ENCODE data around the gene OPCML. TPM values are rescaled to one million over a fixed set of nuclear protein-coding genes. Genes with fewer than 3 reads are reported as not detected.

OPCML gene
- total RNA-seq, 1 experiment from 2014 or later, result not detected

- Histone ChIP-seq H3K27ac (ENCODE audit: low read length) (no peak overlapping the region), H3K4me3 (ENCODE audit: low read length) (no peak overlapping the region), H3K9me2 (replicated peaks; ENCODE audit: low read length) (no peaks in the 10 kb centered on the region), H4K20me1 (ENCODE audit: low read length) (no peaks in the 10 kb centered on the region), H3K4me1 (ENCODE audit: insufficient read depth, low read length) (no peaks in the 10 kb centered on the region), H2AFZ (ENCODE audit: low read length) (no peak overlapping the region), H3K79me2 (ENCODE audit: low read length) (no peaks in the 10 kb centered on the region), H3K4me2 (ENCODE audit: low read length) (no peak overlapping the region), H3K36me3 (ENCODE audit: low read depth, low read length) (no peaks in the 10 kb centered on the region), H3K27me3 (ENCODE audit: low read length) (no peaks in the 10 kb centered on the region), H3K9ac (ENCODE audit: low read length) (no peak overlapping the region), H3F3A (ENCODE audit: low read length, unreplicated experiment) (no peaks in the 10 kb centered on the region), H3K9me3 (ENCODE audit: low read length) (peaks cover 17% of the 10 kb centered on the region; the same call in 1 of the 2 replicates)
- intact Hi-C loops (cut with micrococcal nuclease), result no loop called here
- DNase-seq (no peak), ATAC-seq (no peak)
- no TSS peak for BruUV-seq (replicated peaks)
- TF ChIP-seq, protein P1, sequence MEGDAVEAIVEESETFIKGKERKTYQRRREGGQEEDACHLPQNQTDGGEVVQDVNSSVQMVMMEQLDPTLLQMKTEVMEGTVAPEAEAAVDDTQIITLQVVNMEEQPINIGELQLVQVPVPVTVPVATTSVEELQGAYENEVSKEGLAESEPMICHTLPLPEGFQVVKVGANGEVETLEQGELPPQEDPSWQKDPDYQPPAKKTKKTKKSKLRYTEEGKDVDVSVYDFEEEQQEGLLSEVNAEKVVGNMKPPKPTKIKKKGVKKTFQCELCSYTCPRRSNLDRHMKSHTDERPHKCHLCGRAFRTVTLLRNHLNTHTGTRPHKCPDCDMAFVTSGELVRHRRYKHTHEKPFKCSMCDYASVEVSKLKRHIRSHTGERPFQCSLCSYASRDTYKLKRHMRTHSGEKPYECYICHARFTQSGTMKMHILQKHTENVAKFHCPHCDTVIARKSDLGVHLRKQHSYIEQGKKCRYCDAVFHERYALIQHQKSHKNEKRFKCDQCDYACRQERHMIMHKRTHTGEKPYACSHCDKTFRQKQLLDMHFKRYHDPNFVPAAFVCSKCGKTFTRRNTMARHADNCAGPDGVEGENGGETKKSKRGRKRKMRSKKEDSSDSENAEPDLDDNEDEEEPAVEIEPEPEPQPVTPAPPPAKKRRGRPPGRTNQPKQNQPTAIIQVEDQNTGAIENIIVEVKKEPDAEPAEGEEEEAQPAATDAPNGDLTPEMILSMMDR (conservative IDR thresholded peaks at IDR 0.05; ENCODE audit: low read depth, low read length), result no peak
- TF ChIP-seq EZH2 (IDR thresholded peaks at IDR 0.05; ENCODE audit: low read length, unreplicated experiment) (no peak), EZH2phosphoT487 (IDR thresholded peaks at IDR 0.05; ENCODE audit: borderline replicate concordance, low read length) (no peak)
- POLR2A ChIA-PET (ENCODE audit: unreplicated experiment), result no interaction called here
- CTCF ChIA-PET, result no interaction called here
These were observed 10.0 kb downstream of the OPCML start for GRCh38 chr11:133522344-133522743.

GRCh38 chr11:133521502-133521901 is 10.8 kb downstream of the OPCML start:
- Histone ChIP-seq H3K4me3 (ENCODE audit: low read length) (no peak overlapping the region), H3K9me2 (replicated peaks; ENCODE audit: low read length) (no peaks in the 10 kb centered on the region), H4K20me1 (ENCODE audit: low read length) (no peaks in the 10 kb centered on the region), H3K36me3 (ENCODE audit: low read depth, low read length) (no peaks in the 10 kb centered on the region), H3K4me2 (ENCODE audit: low read length) (no peak overlapping the region), H3K27me3 (ENCODE audit: low read length) (no peaks in the 10 kb centered on the region), H2AFZ (ENCODE audit: low read length) (no peak overlapping the region), H3F3A (ENCODE audit: low read length, unreplicated experiment) (no peaks in the 10 kb centered on the region), H3K79me2 (ENCODE audit: low read length) (no peaks in the 10 kb centered on the region), H3K9ac (ENCODE audit: low read length) (no peak overlapping the region), H3K27ac (ENCODE audit: low read length) (no peak overlapping the region), H3K9me3 (ENCODE audit: low read length) (peaks cover 17% of the 10 kb centered on the region; the same call in 1 of the 2 replicates), H3K4me1 (ENCODE audit: insufficient read depth, low read length) (no peaks in the 10 kb centered on the region)
- intact Hi-C loops (cut with micrococcal nuclease), result no loop called here
- BruUV-seq (replicated peaks), result no TSS peak
- CTCF ChIA-PET, result no interaction called here
- TF ChIP-seq EZH2 (IDR thresholded peaks at IDR 0.05; ENCODE audit: low read length, unreplicated experiment), result no peak
- no peak for TF ChIP-seq EZH2phosphoT487 (IDR thresholded peaks at IDR 0.05; ENCODE audit: borderline replicate concordance, low read length)
- POLR2A ChIA-PET (ENCODE audit: unreplicated experiment), result no interaction called here
- ATAC-seq (no peak), DNase-seq (no peak)

DNA sequence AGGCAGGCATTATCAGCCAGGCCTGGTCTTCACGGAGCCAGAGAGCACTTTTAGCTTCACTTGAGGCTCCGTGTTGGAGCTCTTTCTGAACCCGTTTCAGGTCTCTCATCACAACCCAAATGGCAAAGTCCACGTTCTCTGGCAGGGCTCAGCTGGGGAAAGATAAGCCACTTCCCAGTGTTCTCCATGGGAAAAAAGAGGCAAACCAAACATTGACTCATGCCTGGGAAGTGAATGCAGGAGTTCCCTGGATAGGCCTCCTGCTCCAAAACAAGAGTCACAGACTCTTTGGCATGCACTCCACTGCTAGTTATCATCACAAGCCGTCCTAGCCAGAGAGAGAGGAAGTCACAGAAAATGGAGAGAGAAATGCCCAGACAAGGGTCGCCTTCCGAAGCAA is 11.6 kb downstream of the OPCML start:
- H3K9me2 ChIP-seq (replicated peaks; ENCODE audit: low read length), result no peaks in the 10 kb centered on the region
- no peaks in the 10 kb centered on the region for H3K36me3 ChIP-seq (ENCODE audit: low read depth, low read length)
- H3K9me3 ChIP-seq (ENCODE audit: low read length), result 0 out of 2 replicates have a peak, but pooled peaks cover 12% of the 10 kb centered on the region
- BruUV-seq (replicated peaks), result no TSS peak
- ChIA-PET POLR2A (ENCODE audit: unreplicated experiment) (no interaction called here), CTCF (no interaction called here)
- no peak overlapping the region for H3K27ac ChIP-seq (ENCODE audit: low read length)
- H3K4me1 ChIP-seq (ENCODE audit: insufficient read depth, low read length), result no peaks in the 10 kb centered on the region
- no peaks in the 10 kb centered on the region for H4K20me1 ChIP-seq (ENCODE audit: low read length)
- ATAC-seq, result no peak
- H3K4me2 ChIP-seq (ENCODE audit: low read length), result no peak overlapping the region
- no peak for TF ChIP-seq EZH2phosphoT487 (IDR thresholded peaks at IDR 0.05; ENCODE audit: borderline replicate concordance, low read length)
- TF ChIP-seq, protein P1 (conservative IDR thresholded peaks at IDR 0.05; ENCODE audit: low read depth, low read length), result no peak
- TF ChIP-seq EZH2 (IDR thresholded peaks at IDR 0.05; ENCODE audit: low read length, unreplicated experiment), result no peak
- H3K27me3 ChIP-seq (ENCODE audit: low read length), result no peaks in the 10 kb centered on the region
- no peaks in the 10 kb centered on the region for H3F3A ChIP-seq (ENCODE audit: low read length, unreplicated experiment)
- intact Hi-C loops (cut with micrococcal nuclease), result no loop called here
- no peak overlapping the region for H3K4me3 ChIP-seq (ENCODE audit: low read length)
- H3K9ac ChIP-seq (ENCODE audit: low read length), result no peak overlapping the region
- H2AFZ ChIP-seq (ENCODE audit: low read length), result no peak overlapping the region
- DNase-seq, result no peak
- H3K79me2 ChIP-seq (ENCODE audit: low read length), result no peaks in the 10 kb centered on the region

Measured in PC-3 (cell line).